Brain microvascular endothelial cell (primary cell): Measurements from ENCODE around the gene UBE2R2.
A peak's percentile ranks its signal among the peaks of the same experiment; 100 is the strongest.

Experiments
- DNase-seq: peaks from one replicate; pipeline ENCODE4 v3.0.0-alpha.2; 2020
- H3K27ac ChIP-seq: fragments of 250-450 bp; sonication (Bioruptor Pico); 2 replicates; pipeline ENCODE4 v1.5.1; 2020; ENCODE audit warnings: mild to moderate bottlenecking, moderate library complexity
- H3K27me3 ChIP-seq: fragments of 250-450 bp; sonication (Bioruptor Pico); replicated peaks from 2 replicates; pipeline ENCODE4 v1.5.1; 2020; ENCODE audit warnings: mild to moderate bottlenecking
- H3K36me3 ChIP-seq: fragments of 250-450 bp; sonication (Bioruptor Pico); replicated peaks from 2 replicates; pipeline ENCODE4 v1.5.1; 2020; ENCODE audit warnings: mild to moderate bottlenecking
- H3K4me3 ChIP-seq: 2 replicates; pipeline ENCODE4 v1.5.1; 2011; ENCODE audit warnings: low read depth, mild to moderate bottlenecking, control low read depth, low read length, moderate library complexity
- CTCF ChIP-seq: IDR thresholded peaks from 2 replicates; pipeline ENCODE4 v1.5.1; 2011; ENCODE audit warnings: low read depth, mild to moderate bottlenecking, moderate library complexity, low read length, control low read depth, inconsistent platforms; ENCODE audit errors: missing control alignments
- in situ Hi-C: cut with HindIII; loops from 2 replicates; pipeline ENCODE4 v1.10.0; 2017; ENCODE audit warnings: low sequenced_read_pairs, low pct_ligation_motif_present

The UBE2R2 gene

GRCh38 chr9:33924978-33925797 is 108.2 kb downstream of the UBE2R2 start:
- peak; percentile 66 for DNase-seq
- H3K27me3 ChIP-seq: no peaks in the 10 kb centered on the region
- TF ChIP-seq CTCF: peak; percentile 81
- H3K36me3 ChIP-seq: peaks cover 85% of the 10 kb centered on the region
- no peak overlapping the region for H3K4me3 ChIP-seq
- no peak overlapping the region for H3K27ac ChIP-seq
- in situ Hi-C loops: no loop called here

- in situ Hi-C loops: no loop called here
- TF ChIP-seq CTCF: no peak
- no peaks in the 10 kb centered on the region for H3K27me3 ChIP-seq
- DNase-seq: no peak
- peaks cover 82% of the 10 kb centered on the region for H3K36me3 ChIP-seq
- no peak overlapping the region for H3K27ac ChIP-seq
- no peak overlapping the region for H3K4me3 ChIP-seq
These were observed 110.0 kb downstream of the UBE2R2 start for GRCh38 chr9:33926746-33927485.

DNA sequence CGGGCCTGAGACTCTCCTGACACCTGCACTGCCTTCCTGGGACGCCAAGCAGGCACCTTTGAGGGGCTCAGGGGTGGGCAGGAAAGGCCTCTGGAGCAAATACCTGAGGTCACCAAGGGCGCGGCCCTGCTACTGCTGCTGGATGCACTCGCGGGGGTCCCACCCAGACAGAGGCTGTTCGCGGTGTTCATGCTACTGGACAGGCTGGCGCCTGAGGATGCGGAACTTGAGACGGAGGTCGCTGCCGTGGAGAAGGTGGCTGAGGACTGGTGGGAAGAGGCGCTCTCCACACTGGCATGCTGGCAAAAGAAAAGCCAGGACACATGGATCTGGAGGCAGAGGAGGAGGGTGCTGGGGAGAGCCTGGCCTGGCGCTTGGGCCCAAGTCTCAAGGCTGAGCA is 110.7 kb downstream of the UBE2R2 start:
- TF ChIP-seq CTCF: no peak
- Histone ChIP-seq H3K4me3 (no peak overlapping the region), H3K27ac (no peak overlapping the region), H3K27me3 (no peaks in the 10 kb centered on the region), H3K36me3 (peaks cover 82% of the 10 kb centered on the region)
- DNase-seq: no peak
- in situ Hi-C loops: no loop called here

GRCh38 chr9:33931326-33931725 is 114.4 kb downstream of the UBE2R2 start:
- no peak for DNase-seq
- H3K4me3 ChIP-seq: no peak overlapping the region
- no peaks in the 10 kb centered on the region for H3K27me3 ChIP-seq
- no peak overlapping the region for H3K27ac ChIP-seq
- no peak for TF ChIP-seq CTCF
- H3K36me3 ChIP-seq: peaks cover 79% of the 10 kb centered on the region
- in situ Hi-C loops: no loop called here

GRCh38 chr9:33932078-33932807 is 115.3 kb downstream of the UBE2R2 start:
- Histone ChIP-seq H3K4me3 (no peak overlapping the region), H3K27me3 (no peaks in the 10 kb centered on the region), H3K36me3 (peaks cover 73% of the 10 kb centered on the region), H3K27ac (no peak overlapping the region)
- DNase-seq: no peak
- no peak for TF ChIP-seq CTCF
- in situ Hi-C loops: no loop called here
